H1 (cell line): ENCODE results near the gene ZWILCH. TPM values are rescaled to one million over a fixed set of nuclear protein-coding genes. Genes with fewer than 3 reads are reported as not detected.

Experiments
- KDM4A ChIP-seq: IDR thresholded peaks from one replicate; pipeline ENCODE4 v1.7.1; 2012; ENCODE audit warnings: low read depth, mild to moderate bottlenecking, moderate library complexity, low read length, inconsistent platforms; ENCODE audit not compliant: severe bottlenecking
- NRF1 ChIP-seq: IDR thresholded peaks from 2 replicates; pipeline ENCODE4 v1.6.1; 2011; ENCODE audit warnings: mild to moderate bottlenecking, low read depth, low read length, improper control_type of control experiment
- RBBP5 ChIP-seq: IDR thresholded peaks from 2 replicates; pipeline ENCODE4 v1.7.1; 2012; ENCODE audit warnings: low read depth, mild to moderate bottlenecking, inconsistent platforms, low read length, moderate library complexity, borderline replicate concordance
- SP1 ChIP-seq: IDR thresholded peaks from 2 replicates; pipeline ENCODE4 v1.6.1; 2011; ENCODE audit warnings: low read depth, low read length
- polyA plus RNA-seq, 7 experiments: library from polyadenylated mRNA; depleted of rRNA in 3 of 7; stranded (reverse) in 5 of 7; unstranded in 2 of 7; fragments of >200 nt in 5 of 7; fragments of 200-250 nt in 2 of 7; gene quantifications; 1 replicate in 5 of 7; 2 replicates in 1 of 7; 4 replicates in 1 of 7; pipeline versions ENCODE4 v1.2.1 to v1.2.3, GENCODE V29; 2011 to 2013; ENCODE audit warnings: missing spikeins in 2 of 7, mixed read lengths in 2 of 7
- total RNA-seq: library from RNA; stranded (reverse); fragmentation: NEBNext Ultra II Directional; extraction: Animal tissue kit (Norgen Biotek cat#: 25700); gene quantifications from 2 replicates; pipeline ENCODE4 v1.2.1, GENCODE V29; 2021

Gene ZWILCH
- total and polyA plus RNA-seq, 2 of the 8 experiments (the other 6 are each of a cell fraction or from before 2014, with no cell fraction given), result 18.1 to 61.5 TPM

DNA sequence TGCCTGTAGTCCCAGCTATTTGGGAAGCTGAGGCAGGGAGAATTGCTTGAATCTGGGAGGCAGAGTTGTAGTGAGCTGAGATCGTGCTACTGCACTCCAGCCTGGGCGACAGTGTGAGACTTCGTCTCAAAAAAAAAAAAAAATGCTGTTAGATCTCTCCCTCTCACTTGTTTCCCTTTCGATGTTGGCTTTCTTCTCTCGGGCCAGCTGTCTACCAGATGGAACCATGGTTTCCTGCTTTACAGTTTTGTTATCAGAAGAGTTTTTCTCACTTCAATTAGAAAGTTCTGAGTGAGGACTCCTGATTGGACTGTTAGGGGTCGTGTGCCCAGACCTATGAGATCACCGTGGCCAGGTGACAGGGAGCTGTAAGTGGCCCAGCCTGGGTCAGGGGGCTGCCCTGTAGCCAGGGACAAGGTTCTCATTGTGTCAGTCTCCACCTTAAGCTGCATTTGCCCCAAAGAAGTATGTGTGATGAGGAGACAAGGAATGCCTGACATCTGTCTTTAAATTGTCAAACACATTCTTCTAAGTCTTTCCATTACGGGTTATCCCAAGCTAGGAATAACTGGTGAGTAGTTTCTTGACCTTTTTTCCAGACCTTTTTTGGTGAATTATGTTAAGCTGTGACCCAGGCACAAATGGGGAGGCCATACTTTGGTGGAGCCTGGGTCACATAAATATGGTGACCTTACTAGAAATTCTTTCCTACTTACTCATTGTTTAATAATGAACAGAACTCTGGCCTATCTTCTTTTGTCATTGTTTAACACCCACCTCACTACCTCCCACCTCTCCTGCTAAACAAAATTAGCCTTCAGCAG, 32.7 kb upstream of the ZWILCH start (continued):
- no peak for TF ChIP-seq KDM4A
- TF ChIP-seq NRF1, result no peak
- TF ChIP-seq SP1, result no peak
- TF ChIP-seq RBBP5, result no peak
